Forelimb muscle (tissue), 1 donor: ENCODE measurements around the gene KCNE4. TPM values are rescaled to one million over a fixed set of nuclear protein-coding genes. Genes with fewer than 3 reads are reported as not detected.

Source experiments
- DNase-seq: peaks from one replicate; pipeline ENCODE4 v3.0.0-alpha.2; 2013; ENCODE audit warnings: low read depth
- polyA plus RNA-seq: library from polyadenylated mRNA; unstranded; fragments of 120-200 nt; gene quantifications from one replicate; pipeline ENCODE4 v1.2.1, GENCODE V29; 2013; ENCODE audit not compliant: insufficient read length

The KCNE4 gene, protein sequence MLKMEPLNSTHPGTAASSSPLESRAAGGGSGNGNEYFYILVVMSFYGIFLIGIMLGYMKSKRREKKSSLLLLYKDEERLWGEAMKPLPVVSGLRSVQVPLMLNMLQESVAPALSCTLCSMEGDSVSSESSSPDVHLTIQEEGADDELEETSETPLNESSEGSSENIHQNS
- 3.9 TPM for polyA plus RNA-seq

DNA sequence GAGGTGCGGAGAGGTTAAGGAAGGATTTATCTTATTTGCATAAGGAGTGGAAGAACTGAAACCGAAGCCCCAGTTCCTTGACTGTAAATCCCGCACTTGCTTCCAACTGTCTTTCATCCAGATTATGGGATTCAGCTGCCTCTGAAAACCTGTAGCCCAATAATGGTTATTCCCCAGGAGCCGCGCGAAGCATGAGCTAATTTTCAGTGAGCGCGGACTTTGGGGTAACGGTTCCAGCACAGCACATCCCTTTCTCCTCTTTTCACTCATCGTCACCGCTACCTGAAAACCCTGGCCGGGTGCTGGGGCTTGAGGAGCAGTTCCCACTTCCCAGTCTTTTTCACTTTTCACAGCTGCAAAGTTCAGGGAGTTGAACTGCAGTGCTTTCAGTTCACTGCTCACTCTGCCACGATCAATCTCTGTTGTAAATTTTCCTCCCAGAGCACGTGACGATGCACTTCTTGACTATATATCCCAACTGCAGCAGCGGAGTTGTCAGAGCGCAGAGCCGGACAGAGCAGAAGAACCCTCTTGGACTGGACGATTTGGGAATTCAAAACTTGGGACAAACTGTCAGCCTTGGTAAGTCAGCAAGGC is at the start of gene KCNE4:
KCNE4 (plus strand) TSS at position 498 of the 597 bp plus-strand sequence. CDS start 641 bp downstream, outside the sequence.
- DNase-seq, result no peak

DNA sequence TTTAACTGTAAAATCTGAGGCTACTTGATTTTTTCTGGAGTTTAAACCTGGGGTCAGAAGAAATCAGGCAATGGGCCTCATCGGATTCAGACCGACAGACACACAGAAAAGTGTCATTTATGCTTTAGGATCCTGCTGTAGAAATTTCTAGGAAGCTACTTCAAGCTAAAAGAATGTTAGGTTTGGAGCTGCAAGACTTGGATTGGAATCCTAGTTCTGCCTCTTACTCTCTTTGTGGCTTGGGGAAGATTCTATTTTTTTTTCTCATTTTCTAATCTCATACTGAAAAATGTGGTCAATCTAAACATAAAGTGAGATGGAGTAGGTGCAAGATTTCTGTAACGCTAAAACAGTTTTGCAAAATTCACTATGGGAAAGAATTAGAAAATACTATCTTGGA is 48.8 kb upstream of the KCNE4 start:
- no peak for DNase-seq

DNA sequence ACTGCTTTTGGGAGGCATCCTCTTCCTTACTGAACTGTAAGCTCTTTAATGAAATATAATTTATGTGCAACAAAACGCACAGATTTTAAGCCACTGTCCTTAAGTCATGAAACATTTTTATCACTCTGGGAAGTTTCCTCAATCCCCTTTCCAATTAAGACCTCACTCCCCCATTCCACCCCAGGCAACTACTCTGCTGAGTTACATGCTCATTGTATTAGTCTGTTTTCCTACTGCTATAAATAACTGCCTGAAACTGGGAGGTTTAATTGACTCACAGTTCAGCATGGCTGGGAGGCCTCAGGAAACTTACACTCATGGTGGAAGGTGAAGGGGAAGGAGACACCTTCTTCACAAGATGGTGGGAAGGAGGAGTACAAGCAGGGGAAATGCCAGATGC is 46.5 kb upstream of the KCNE4 start:
- DNase-seq, result no peak

DNA sequence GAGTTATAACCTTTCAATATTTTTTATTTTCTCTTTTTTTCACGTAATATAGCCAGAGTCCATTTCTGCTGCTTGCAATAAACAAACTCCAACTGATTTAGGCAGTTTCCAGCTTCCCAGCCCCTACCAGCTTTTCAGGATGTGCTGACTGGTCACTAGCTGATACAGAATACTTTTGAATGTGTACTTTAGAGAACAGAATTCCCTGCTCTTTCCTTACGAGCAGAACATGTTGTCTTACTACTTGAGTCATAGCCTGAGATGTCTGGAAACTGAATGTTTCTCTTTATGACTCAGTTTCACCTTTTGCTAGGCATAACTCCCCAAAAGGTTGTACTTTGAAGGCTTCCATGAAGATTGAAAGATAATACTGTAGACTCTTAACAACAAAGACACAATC is 44.5 kb upstream of the KCNE4 start:
- DNase-seq, result no peak

DNA sequence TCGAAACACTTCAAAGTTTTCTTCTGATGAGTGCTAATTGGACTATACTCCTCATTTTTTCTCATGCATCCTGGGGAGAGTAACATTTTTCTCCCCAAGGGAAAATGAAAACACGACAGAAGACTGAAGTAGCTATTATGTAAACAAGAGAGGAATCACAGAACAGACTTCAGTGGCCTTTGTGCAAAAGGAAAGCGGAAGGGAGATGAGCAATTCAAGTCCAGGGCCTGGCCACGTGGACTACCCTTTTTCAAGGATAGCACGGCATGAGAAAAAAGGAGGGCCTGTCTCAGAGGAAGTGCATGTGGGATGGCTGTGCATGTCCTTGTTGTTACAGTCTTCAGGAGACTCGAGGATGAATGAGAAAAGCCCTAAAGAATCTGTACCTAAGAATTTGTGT is 43.8 kb upstream of the KCNE4 start:
- no peak for DNase-seq

DNA sequence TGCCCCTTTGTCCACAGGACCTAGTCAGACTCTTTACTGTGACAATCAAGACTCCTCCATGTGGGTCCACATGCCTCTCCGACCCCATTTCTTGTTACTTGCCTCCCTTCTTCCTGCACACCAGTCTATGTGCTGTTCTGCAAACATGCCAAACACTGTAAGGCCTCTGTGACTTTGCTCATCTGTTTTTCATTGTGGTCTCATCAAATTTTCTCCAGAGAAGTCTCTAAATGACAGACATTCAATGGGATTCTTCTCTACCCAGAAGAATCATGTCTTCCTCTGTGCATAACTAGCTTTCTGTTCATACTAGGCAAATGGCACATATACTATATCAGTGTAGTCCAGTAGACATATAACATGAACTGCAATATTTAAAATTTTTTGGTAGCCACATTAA is 43.0 kb upstream of the KCNE4 start:
- DNase-seq, result no peak

DNA sequence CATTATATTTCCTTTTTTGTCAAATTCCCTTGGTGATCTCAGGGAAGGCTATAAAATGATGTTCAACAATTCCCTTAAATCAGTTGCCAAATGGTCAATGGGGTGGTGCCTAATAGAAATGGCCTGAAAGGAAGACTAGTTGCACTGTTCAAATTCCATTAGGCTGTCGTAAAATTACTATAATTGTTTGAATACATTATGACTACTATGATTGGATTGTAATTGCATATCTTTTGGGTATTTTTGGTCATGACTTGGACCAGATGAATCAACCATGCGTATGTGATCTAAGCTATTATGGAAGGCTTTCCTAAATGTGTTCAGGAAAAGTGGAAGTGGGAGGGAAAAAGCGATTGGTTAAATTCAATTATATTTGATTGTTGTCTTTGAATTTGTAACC is 41.3 kb upstream of the KCNE4 start:
- DNase-seq, result no peak

DNA sequence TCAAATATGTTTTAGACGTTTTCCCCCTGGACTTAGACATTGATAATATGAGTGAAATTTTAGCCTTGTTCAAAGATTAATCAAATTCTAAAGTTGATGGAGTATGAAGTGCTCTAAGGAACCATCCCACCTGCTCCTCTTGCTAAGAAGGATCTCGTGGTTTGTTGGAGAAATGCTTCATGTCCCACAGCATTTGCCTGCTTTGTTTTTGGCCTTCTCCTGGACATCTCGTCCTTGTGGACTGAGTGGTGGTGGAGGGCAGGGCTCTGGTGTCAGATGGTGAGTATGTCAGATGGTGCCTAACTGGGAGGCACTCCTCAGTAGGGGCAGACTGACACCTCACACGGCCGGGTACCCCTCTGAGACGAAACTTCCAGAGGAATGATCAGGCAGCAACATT is 39.7 kb upstream of the KCNE4 start:
- no peak for DNase-seq

DNA sequence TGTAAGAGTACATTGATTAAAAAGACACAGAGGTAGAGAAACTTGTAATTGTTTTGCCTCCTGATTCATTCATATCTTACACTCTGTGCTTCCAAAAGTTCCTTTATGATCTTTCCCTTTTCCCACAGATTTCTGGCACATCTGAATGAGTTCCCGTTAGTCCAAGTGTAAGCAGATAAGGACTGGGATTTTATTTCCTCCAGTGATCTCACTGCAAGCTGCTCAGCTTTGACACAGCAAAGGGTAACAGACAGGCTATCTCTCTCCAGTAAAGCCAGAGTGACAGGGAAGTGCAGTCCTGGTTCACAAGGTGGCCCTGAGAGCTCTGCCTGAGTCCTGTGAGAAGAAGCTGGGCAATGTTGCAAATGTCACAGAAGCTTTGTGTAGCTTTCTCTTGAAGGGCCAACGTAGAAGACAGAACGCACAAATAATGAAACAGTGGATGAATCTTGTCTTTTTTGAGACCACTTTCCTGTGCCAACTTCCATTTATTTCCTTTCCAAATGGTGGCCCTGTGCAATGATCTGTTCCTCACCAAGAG is 32.5 kb upstream of the KCNE4 start:
- no peak for DNase-seq

DNA sequence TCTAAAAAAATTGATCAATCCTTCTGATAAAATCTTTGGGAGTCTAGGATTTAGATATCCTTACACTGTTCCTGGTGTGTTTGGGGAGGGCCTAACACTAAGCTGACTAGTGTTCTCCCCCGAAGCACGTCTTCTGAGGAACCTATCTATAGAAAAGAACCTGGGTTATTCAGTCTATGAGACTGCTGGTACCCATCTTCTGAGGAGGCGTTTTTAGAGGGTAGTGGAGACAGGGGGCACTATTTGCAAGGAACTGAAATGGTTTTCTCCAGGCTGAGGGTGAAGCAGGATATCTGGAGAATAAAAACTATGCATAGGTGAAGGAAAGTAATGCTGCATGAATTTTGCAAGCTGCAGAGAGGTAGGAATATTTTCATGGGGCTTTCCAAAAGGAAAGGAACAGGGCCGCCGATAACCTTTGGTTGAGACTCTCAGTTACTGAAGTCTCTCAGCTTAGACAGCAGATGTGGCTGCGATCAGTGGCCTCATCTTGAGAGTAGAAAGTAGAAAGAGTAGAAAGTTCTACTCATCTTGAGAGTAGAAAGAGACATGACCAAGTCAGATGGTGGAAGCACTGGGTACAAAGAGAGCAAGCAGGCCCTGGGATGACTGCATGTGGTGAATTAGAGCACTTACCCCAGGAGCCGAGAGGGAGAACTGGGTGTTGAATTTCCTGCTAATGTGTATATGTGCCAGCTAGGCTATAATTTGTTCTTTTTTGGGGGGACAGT is 31.8 kb upstream of the KCNE4 start:
- DNase-seq, result no peak

DNA sequence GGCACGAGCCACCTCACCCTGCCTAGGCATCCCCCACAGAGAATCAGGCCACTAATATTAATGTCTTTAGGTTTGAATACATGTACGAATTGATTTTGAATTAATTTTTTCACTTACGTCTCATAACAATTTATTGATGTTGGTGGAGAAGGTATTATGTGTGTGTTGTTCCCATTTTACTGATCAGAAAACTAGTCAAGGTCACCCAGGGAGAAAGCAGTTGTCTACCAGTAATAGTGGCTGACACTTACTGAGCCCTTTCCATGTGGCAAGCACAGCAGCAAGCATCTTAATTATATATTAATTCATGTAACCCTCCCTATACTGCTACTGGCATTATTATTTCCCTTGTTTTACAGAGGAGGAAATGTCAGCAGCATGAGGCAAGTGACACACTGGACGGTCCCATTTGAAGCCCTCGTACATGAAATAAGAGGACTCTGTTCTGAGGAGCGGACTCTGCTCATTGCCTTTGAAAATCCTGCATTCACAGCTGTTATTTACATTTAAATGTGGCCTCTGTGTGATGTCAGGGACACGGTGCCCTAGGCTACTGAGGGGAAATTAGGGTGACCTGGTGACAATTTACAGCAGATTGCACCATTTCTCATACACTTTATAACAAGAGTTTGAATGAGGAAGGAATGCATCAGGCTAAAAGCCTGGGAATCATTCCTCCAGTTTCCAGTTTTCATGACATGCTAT is 30.9 kb upstream of the KCNE4 start:
- DNase-seq, result no peak

DNA sequence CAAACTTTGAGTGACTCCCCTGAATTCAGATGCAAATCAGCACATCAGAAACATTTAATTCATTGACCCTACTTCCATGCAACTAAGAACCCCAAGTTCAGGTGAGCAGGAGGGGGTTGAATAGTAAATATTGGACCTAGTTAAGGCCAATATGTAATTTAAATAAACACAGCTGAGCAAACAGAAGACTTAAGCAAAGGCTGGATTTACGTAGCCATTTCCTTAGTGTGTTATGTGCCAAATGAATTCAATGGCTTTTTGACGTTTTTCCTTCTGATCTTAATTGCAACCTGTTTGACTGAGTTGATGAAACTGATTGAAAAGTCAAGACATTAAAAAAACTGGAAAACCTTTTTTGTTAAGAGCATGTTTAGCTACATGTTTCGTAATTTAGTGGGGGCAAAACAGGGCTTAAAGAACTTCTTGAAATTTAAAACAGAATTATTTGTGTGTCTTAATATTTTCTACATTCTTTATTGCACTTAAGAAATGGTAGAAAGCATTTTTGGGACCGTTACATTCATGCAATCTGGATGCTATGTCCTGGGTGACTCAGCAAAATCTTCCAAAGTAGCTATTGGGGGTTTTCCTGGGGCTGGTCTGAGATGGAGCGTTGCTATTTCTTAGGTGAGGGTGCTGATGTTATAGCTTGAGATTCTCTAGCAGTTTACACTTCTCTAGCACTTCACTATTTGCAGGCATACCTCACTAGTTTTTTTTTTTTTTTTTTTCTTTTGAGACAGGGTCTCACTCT is 25.5 kb upstream of the KCNE4 start:
- DNase-seq, result no peak

DNA sequence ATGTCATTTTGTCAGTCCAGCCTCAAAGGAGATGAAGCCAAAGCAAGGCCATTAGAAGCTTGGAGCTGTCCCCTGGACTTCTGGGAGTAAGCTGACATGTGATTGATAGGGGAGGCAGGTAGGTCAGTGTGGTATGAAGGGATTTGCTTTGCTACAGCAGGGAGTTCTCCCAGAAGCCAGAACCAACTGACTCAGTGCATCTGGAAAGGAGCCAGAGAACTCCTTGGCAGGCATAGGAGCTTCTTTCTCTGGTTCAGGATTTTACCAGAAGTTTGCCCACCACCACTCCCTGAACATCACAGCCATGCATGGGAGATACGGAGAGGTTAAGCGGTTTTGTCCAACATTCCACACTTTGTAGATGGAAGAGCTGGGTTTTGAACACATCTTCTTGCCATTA is 24.5 kb upstream of the KCNE4 start:
- DNase-seq, result no peak

DNA sequence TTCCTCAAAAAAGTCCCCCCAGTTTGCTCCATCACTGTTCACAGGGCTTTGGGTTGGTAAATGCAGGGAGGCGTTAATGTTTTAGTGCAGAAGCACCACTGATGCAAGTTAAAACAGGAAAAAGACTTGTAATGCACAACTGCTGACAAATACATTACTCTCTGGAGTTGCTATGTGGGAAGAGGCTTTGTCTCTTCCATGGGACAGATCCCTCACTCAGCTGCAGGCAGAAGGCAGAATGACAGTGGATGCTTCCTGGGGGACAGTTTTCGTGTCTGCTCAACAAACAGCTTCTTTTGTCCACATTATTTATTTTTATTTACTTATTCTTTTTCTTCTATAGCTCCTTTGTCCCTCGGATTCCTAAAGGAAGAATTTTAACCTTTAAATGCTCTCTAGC is 22.7 kb upstream of the KCNE4 start:
- no peak for DNase-seq

DNA sequence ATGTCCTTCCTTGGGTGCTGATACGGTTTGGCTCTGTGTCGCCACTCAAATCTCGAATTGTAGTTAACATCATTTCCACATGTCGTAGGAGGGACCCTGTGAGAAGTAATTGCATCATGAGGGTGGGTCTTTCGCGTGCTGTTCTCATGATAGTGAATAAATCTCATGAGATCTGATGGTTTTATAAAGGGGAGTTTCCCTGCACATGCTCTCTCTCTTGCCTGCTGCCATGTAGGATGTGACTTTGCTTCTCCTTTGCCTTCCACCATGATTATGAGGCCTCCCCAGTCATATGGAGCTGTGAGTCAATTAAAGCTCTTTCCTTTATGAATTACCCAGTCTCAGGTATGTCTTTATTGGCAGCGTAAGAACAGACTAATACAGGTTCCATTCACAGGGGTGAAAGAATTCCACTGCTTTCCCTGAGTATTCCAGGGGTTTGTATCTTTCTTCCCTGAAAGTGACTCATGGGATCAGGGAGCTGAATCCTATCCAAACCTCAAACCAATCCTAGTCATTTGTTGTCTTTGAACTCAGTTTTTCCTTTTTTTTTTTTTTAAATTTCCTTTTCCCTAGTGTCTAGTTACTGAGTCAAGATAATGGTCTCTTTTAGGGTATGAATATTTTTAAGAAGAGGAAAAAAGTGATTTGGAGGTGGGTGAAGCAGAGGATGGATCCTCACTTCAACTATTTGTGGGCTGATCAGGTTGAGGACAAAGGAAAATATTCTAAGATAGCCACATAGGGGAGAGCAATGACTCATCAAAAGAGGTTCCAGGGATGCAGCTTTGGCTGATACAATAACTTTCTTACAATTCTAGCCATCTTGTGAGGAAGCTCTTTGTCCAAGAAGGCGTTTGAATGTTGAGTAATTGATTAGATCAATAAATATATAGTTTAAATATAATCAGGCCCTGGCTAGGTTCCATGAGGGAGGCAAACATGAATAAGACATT is 19.5 kb upstream of the KCNE4 start:
- DNase-seq, result no peak

DNA sequence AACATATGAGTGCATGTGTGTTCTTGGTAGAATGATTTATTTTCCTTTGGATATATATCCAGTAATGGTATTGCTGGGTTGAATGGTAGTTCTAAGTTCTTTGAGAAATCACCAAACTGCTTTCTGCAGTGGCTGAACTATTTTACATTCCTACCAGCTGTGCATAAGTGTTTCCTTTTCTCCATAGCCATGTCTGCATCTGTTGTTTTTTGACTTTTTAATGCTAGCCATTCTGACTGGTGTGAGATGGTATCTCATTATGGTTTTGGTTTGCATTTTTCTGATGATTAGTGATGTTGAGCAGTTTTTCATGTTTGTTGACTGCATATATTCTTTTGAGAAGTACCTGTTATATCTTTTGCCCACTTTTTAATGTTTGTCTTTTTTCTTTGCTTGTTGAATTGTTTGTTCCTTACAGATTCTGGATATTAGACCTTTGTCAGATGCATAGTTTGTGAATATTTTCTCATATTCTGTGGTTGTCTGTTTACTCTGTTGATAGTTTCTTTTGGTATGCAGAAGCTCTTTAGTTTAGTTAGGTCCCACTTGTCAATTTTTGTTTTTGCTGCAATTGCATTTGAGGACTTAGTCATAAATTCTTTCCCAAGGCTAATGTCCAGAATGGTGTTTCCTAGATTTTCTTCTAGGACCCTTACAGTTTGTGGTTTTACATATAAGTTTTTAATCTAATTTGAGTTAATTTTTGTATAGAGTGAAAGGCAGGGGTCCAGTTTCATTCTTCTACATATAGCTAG is 17.6 kb upstream of the KCNE4 start:
- DNase-seq, result no peak

DNA sequence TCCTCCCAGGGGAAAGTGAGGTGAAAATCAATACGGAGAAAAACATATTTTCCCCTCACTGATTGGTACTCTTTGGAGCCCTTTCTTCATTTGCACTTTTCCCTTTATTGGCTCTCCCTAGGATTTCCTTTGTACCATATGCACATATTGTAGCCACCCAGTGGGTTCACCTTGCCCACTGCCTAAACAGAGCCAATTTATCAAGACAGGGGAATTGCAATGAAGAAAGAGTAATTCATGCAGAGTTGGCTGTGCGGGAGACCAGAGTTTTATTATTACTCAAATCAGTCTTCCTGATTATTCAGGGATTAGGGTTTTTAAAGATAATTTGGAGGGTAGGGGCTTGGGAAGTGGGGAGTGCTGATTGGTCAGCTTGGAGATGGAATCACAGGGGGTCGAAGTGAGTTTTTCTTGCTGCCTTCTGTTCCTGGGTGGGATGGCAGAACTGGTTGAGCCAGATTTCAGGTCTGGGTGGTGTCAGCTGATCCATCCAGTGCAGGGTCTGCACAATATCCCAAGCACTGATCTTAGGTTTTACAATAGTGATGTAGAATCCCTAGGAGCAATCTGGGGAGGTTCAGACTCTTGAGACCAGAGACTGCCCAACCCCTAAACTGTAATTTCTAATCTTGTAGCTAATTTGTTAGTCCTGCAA is 15.1 kb upstream of the KCNE4 start:
- DNase-seq, result no peak

DNA sequence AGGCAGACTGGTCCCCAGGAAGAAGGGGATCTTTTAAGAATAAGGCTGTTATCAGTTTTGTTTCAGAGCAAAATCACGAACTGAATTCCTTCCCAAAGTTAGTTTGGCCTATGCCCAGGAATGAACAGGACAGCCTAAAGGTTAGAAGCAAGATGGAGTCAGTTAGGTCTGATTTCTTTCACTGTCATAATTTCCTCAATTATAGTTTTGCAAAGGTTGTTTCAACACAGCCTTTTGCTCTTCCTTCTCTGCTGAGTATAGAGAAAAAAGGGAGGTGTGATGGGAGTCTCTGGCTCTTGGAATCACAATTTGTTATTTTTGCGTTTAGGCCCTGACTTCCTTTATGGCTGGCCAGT is 14.6 kb upstream of the KCNE4 start:
- no peak for DNase-seq

DNA sequence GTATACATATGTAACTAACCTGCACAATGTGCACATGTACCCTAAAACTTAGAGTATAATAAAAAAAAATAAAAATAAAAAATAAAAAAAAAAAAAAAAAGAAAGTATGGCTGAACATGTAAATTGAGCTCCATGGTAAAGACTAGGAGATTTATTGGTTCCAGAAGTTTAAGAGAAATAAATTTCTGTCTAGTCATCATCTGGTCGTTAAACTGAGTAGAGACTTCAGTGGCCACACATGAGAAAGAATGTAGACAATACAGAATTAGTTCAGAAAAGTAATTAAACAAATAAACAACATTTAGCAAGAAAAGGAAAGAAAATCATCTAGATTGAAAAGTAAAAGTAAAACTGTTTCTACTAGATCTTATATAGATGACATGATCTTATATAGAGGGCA is 12.4 kb upstream of the KCNE4 start:
- DNase-seq, result no peak
